Panc1 (cell line): ENCODE measurements around the gene SAMHD1.

ENCODE experiments used
- POLR2AphosphoS5 ChIP-seq: IDR thresholded peaks from 2 replicates; pipeline ENCODE4 v1.6.1; 2012; ENCODE audit warnings: mild to moderate bottlenecking, low read depth, low read length, moderate library complexity
- TF ChIP-seq, protein P1 (sequence below): fragments of 450-650 bp; IDR thresholded peaks from 2 replicates; pipeline ENCODE4 v1.5.1; 2017; ENCODE audit warnings: mild to moderate bottlenecking

DNA sequence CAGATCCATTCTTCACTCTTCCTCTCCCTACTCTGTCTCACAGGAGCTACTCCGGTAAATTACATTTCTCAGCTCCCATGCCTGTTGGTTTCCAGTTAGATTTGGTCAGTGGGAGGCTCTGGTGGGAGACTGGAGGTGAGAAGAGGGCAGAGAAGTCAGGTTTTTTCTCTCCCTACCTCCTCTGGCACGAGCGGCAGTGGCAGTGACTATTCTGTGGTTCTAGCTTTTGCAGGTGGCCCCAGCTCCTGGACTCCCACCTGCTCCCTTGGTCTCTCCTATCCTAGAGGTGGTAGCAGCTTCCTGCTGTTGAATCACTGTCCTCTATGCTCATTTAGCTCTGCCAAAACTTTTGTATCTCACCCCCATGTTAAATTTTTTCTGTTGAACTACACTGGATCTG, 57.7 kb downstream of the SAMHD1 start:
- TF ChIP-seq, protein P1, sequence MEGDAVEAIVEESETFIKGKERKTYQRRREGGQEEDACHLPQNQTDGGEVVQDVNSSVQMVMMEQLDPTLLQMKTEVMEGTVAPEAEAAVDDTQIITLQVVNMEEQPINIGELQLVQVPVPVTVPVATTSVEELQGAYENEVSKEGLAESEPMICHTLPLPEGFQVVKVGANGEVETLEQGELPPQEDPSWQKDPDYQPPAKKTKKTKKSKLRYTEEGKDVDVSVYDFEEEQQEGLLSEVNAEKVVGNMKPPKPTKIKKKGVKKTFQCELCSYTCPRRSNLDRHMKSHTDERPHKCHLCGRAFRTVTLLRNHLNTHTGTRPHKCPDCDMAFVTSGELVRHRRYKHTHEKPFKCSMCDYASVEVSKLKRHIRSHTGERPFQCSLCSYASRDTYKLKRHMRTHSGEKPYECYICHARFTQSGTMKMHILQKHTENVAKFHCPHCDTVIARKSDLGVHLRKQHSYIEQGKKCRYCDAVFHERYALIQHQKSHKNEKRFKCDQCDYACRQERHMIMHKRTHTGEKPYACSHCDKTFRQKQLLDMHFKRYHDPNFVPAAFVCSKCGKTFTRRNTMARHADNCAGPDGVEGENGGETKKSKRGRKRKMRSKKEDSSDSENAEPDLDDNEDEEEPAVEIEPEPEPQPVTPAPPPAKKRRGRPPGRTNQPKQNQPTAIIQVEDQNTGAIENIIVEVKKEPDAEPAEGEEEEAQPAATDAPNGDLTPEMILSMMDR = no peak
- TF ChIP-seq POLR2AphosphoS5 = no peak
